22Rv1 (cell line): ENCODE data around the gene BUD13.
"Not testable (repeated sequence)": the region's sequence is repeated elsewhere in the genome, so short reads cannot be mapped to it uniquely, and the experiment has no call there.

ENCODE experiments used
- H3K27ac ChIP-seq: fragments of 450-650 bp; 2 replicates; pipeline ENCODE4 v1.5.1; 2017
- CTCF ChIP-seq: fragments of 450-650 bp; IDR thresholded peaks from 2 replicates; pipeline ENCODE4 v1.5.1; 2017; ENCODE audit warnings: mild to moderate bottlenecking
- ZFX ChIP-seq: fragments of 450-650 bp; IDR thresholded peaks from 2 replicates; pipeline ENCODE4 v1.6.1; 2017; ENCODE audit warnings: antibody characterized with exemption, borderline replicate concordance

The BUD13 gene

DNA sequence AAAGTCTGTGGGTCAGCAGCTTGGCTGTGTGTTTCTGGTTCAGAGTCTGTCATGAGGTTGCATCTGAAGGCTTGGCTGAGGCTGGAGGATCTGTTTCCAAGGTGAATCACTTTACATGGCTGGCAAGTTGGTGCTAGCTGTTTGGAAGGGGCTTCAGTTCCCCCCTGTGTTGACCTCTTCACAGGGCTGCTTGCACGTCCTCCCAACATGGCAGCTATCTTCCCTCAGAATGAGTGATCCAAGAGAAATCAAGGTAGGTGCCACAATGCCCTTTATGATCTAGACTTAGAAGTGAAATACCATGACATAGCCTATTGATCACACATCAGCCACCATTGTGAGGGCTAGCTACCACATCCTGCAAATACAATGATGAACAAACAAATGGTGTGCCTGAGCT lies 40.4 kb upstream of the BUD13 start:
- TF ChIP-seq CTCF (no peak), ZFX (no peak)
- H3K27ac ChIP-seq: no peak overlapping the region

GRCh38 chr11:116812109-116812508 lies 39.3 kb upstream of the BUD13 start:
- TF ChIP-seq CTCF (no peak), ZFX (no peak)
- no peak overlapping the region for H3K27ac ChIP-seq

DNA sequence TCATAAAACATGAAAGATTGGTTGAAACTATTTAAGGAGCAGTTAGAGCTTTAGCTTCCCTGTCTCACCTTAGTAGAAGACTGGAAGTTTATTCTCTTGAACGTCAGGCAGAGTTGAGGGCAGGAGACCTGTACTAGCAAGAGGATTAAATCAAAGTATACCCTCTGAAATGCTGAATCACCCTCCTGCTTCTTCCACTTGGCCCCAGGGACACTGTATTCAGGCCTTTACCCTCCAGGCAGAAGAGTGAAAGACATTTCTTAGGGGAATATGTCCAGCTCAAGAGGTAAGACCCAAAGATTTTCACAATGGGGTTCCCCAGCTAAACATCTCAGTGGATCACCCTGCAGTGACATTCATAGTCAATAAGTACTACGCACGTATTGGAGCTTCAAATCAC lies 38.4 kb upstream of the BUD13 start:
- H3K27ac ChIP-seq: peak overlapping the region; percentile 99; the same call in 1 of the 2 replicates
- no peak for TF ChIP-seq CTCF
- no peak for TF ChIP-seq ZFX

DNA sequence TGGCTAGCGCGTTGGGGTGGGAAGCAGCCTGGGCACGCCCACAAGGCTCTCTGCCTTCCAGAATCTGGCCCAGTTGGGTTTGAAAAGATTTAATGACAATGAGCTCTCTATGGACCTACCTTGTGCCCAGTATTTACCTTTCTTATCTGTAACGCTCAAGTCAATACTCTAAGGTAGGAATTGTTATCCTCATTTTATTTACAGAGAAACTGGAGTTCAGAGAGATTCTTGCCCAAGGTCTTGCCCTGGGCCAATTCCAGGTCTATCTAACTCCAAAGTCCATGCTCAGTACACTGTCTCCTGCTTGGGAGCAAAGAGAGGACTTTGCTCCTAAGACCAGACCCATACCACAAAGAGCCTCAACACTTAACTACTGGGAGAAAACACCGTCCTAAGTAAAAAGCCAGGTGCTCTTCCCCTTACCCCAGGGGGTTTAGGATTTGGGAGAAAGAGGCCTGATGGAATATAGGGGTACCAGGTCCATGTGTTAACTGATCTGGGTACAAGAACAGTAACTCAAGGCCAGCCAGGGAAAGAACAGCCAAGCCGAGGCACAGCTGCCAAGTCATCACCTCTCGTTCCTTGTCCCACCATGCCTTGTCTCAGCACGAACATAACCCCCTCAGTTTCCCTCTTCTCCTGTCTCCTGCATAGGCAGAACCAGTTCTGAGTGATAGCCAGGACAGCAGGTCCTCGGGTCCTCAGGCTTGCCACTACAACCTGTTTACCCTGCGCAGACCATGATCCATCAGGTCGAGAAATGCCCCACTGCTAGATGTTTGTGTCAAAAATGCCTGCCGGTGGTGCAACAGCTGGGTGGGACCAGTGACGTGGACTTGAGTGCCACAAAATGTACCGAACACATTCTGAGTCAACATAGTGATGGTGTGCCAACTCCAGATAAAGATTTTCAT lies 35.7 kb upstream of the BUD13 start:
- H3K27ac ChIP-seq: peak overlapping the region; percentile 99
- TF ChIP-seq ZFX (no peak), CTCF (no peak)

DNA sequence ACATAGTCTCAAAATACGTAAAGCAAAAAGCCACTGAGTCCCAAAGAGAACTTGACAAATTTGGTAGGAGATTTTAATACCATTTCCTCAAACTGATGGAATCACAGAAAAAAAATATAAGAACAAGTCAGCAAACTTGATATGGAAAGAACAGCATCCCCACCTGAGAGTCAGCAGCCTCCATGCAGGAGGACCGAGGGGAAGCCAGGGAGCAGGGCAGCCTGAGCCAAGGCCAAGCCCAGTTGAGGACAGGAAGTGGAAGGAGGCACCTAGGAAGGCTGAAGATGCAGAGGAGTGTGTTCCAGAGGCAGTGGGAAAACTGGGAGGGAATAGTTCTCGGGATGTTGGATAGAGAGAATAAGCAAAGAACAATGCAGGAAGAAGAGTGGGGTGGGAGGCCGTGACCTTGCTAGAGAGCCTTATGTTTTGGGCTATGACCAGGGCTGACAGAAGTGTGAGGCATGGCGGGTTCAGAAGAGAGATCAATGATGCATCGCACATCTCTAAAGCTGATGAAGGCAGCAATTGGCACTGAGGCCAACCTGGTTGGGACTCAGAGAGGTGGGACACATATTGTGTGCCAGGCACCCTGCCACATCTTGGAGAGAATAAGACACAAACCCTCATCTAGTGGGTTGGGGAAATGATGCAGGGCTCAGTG lies 34.9 kb upstream of the BUD13 start:
- peak overlapping the region; percentile 99 for H3K27ac ChIP-seq
- TF ChIP-seq CTCF: no peak
- no peak for TF ChIP-seq ZFX

DNA sequence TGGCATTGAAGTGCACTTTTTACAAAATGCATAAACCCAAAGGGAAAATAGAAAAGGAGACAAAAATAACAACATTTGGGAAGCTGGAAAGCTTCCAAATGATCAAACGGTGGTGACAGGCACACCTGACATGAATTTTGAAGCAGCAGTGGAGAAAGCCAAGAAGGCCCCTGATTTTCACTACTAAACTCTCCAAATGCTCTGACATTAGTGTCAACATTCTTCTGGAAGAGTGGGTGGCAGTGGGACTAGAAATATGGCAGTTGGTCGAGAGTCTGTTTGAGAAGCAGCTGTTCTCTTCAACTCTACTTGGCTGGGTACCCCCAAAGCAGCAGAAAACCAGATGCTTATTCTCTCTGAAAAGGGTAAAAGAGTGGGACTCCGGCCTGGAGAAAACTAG lies 31.2 kb upstream of the BUD13 start:
- no peak overlapping the region for H3K27ac ChIP-seq
- TF ChIP-seq CTCF (no peak), ZFX (no peak)

DNA sequence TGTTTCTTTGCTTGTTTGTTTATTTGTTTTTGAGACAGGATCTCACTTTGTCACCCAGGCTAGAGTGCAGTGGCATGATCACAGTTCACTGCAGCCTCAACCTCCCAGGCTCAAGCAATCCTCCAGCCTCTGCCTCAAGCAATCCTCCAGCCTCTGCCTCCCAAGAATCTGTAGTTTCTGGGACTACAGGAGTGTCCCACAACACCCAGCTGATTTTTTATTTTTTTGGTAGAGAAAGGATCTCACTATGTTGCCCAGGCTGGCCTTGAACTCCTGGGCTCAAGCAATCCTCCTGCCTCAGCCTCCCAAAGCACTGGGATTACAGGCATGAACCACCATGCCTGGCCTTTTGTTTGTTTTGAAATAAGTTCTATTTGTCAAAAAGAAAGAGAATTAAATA lies 28.9 kb upstream of the BUD13 start:
- H3K27ac ChIP-seq: not testable (repeated sequence)
